GM12873 (cell line): ENCODE measurements around the gene FAM217A.

Experiments used
- CTCF ChIP-seq: IDR thresholded peaks from 2 replicates; pipeline ENCODE4 v1.5.1; 2012; ENCODE audit warnings: low read depth, mild to moderate bottlenecking, moderate library complexity, low read length, control low read depth; ENCODE audit not compliant: insufficient read depth; ENCODE audit errors: missing control alignments

FAM217A gene

GRCh38 chr6:4020822-4021132, 58.2 kb downstream of the FAM217A start:
- TF ChIP-seq CTCF = no peak

GRCh38 chr6:4018924-4019236, 60.1 kb downstream of the FAM217A start:
- no peak for TF ChIP-seq CTCF
